Activated T-helper 2 cell treated with anti-CD3 and anti-CD28 coated beads, Interferon-gamma antibody, Interleukin-2, Interleukin-4, amounts not matched to agents 10 μg/mL and 5 μg/mL and 100 μg/mL, durations not matched to agents 14 hours and 24 hours and 36 hours (primary cell): ENCODE measurements around the gene ENAM. TPM values are rescaled to one million over a fixed set of nuclear protein-coding genes. Genes with fewer than 3 reads are reported as not detected.
A peak's percentile ranks its signal among the peaks of the same experiment; 100 is the strongest.

Experiments
- DNase-seq: peaks from one replicate; pipeline ENCODE4 v3.0.0; 2021; ENCODE audit warnings: low spot score
- H3K27ac Mint-ChIP-seq: one replicate; pipeline ENCODE4 v1.8.0; 2021; ENCODE audit warnings: mixed read lengths
- H3K27me3 Mint-ChIP-seq: one replicate; pipeline ENCODE4 v1.8.0; 2021; ENCODE audit warnings: low read depth, mixed read lengths
- H3K36me3 Mint-ChIP-seq: one replicate; pipeline ENCODE4 v1.8.0; 2021; ENCODE audit warnings: low read depth, mixed read lengths
- H3K4me1 Mint-ChIP-seq: one replicate; pipeline ENCODE4 v1.8.0; 2021; ENCODE audit warnings: low read depth, mixed read lengths
- H3K4me3 Mint-ChIP-seq: one replicate; pipeline ENCODE4 v1.8.0; 2021; ENCODE audit warnings: low read depth, mild to moderate bottlenecking, moderate library complexity, mixed read lengths
- H3K9me3 Mint-ChIP-seq: one replicate; pipeline ENCODE4 v1.8.0; 2021; ENCODE audit warnings: mixed read lengths
- intact Hi-C: fragments of 100-400 bp; cut with micrococcal nuclease; formaldehyde crosslinking; loops from one replicate; pipeline ENCODE4 v1.15.1; 2023
- total RNA-seq: library from RNA; stranded (reverse); gene quantifications from 2 replicates; pipeline ENCODE4 v1.2.3, GENCODE V29; 2022

ENAM gene
- not detected in 2 replicates for total RNA-seq

GRCh38 chr4:70628444-70628843, at the start of gene ENAM:
ENAM (plus strand) TSS chr4:70628744; CDS start chr4:70629501, 757 bp downstream.
- intact Hi-C loops: loop anchor here (10.0 kb wide), 1 partner anchor 106 kb away; no protein-coding TSS in a partner anchor
- no peak for DNase-seq
- H3K9me3 Mint-ChIP-seq: no peaks in the 10 kb centered on the region
- no peak within 1 kb of the TSS for H3K27ac Mint-ChIP-seq
- no peak within 1 kb of the TSS for H3K4me3 Mint-ChIP-seq
- H3K27me3 Mint-ChIP-seq: peaks cover 8% of the 10 kb centered on the region
- H3K36me3 Mint-ChIP-seq: no peaks in the 10 kb centered on the region
- H3K4me1 Mint-ChIP-seq: no peaks in the 10 kb centered on the region

- Mint-ChIP-seq H3K27ac (no peak overlapping the region), H3K36me3 (no peaks in the 10 kb centered on the region), H3K27me3 (no peaks in the 10 kb centered on the region), H3K4me1 (no peaks in the 10 kb centered on the region), H3K4me3 (no peak overlapping the region), H3K9me3 (no peaks in the 10 kb centered on the region)
- DNase-seq: no peak
- intact Hi-C loops: no loop called here
Observed at GRCh38 chr4:70581980-70582379, 46.6 kb upstream of the ENAM start.

GRCh38 chr4:70583952-70584834, 44.4 kb upstream of the ENAM start:
- H3K27me3 Mint-ChIP-seq: no peaks in the 10 kb centered on the region
- no peaks in the 10 kb centered on the region for H3K4me1 Mint-ChIP-seq
- intact Hi-C loops: no loop called here
- H3K9me3 Mint-ChIP-seq: no peaks in the 10 kb centered on the region
- no peaks in the 10 kb centered on the region for H3K36me3 Mint-ChIP-seq
- no peak overlapping the region for H3K4me3 Mint-ChIP-seq
- DNase-seq: no peak
- H3K27ac Mint-ChIP-seq: no peak overlapping the region

GRCh38 chr4:70586841-70587240, 41.7 kb upstream of the ENAM start:
- H3K27me3 Mint-ChIP-seq: no peaks in the 10 kb centered on the region
- no peaks in the 10 kb centered on the region for H3K9me3 Mint-ChIP-seq
- H3K27ac Mint-ChIP-seq: no peak overlapping the region
- no peak overlapping the region for H3K4me3 Mint-ChIP-seq
- DNase-seq: no peak
- intact Hi-C loops: no loop called here
- no peaks in the 10 kb centered on the region for H3K4me1 Mint-ChIP-seq
- H3K36me3 Mint-ChIP-seq: no peaks in the 10 kb centered on the region

GRCh38 chr4:70589785-70590184, 38.8 kb upstream of the ENAM start:
- H3K27me3 Mint-ChIP-seq: peaks cover 2% of the 10 kb centered on the region
- H3K4me3 Mint-ChIP-seq: no peak overlapping the region
- no peaks in the 10 kb centered on the region for H3K9me3 Mint-ChIP-seq
- no peaks in the 10 kb centered on the region for H3K4me1 Mint-ChIP-seq
- no peak for DNase-seq
- H3K36me3 Mint-ChIP-seq: no peaks in the 10 kb centered on the region
- intact Hi-C loops: no loop called here
- H3K27ac Mint-ChIP-seq: no peak overlapping the region

- intact Hi-C loops: no loop called here
- Mint-ChIP-seq H3K27me3 (peaks cover 7% of the 10 kb centered on the region), H3K4me3 (no peak within 1 kb of the TSS), H3K9me3 (no peaks in the 10 kb centered on the region), H3K27ac (no peak within 1 kb of the TSS), H3K4me1 (no peaks in the 10 kb centered on the region), H3K36me3 (no peaks in the 10 kb centered on the region)
- DNase-seq: no peak
Observed at GRCh38 chr4:70591955-70592582, 36.5 kb upstream of the ENAM start, which contains the start of gene AMBN. AMBN (plus strand) TSS chr4:70592256; CDS start chr4:70592359, 103 bp downstream.

GRCh38 chr4:70594196-70594595, 34.3 kb upstream of the ENAM start:
- Mint-ChIP-seq H3K27ac (no peak overlapping the region), H3K27me3 (peaks cover 7% of the 10 kb centered on the region)
- intact Hi-C loops: no loop called here

GRCh38 chr4:70600305-70600704, 28.2 kb upstream of the ENAM start:
- no peak overlapping the region for H3K4me3 Mint-ChIP-seq
- intact Hi-C loops: loop anchor here (5.0 kb wide), 1 partner anchor 1112 kb away; no protein-coding TSS in a partner anchor
- H3K36me3 Mint-ChIP-seq: no peaks in the 10 kb centered on the region
- no peak overlapping the region for H3K27ac Mint-ChIP-seq
- no peaks in the 10 kb centered on the region for H3K4me1 Mint-ChIP-seq
- no peak for DNase-seq
- H3K9me3 Mint-ChIP-seq: no peaks in the 10 kb centered on the region
- H3K27me3 Mint-ChIP-seq: peaks cover 12% of the 10 kb centered on the region

More at GRCh38 chr4:70594196-70594595, 34.3 kb upstream of the ENAM start:
- no peak for DNase-seq
- no peaks in the 10 kb centered on the region for H3K9me3 Mint-ChIP-seq
- H3K4me1 Mint-ChIP-seq: no peaks in the 10 kb centered on the region
- no peak overlapping the region for H3K4me3 Mint-ChIP-seq
- no peaks in the 10 kb centered on the region for H3K36me3 Mint-ChIP-seq

GRCh38 chr4:70600977-70601376, 27.6 kb upstream of the ENAM start:
- no peaks in the 10 kb centered on the region for H3K4me1 Mint-ChIP-seq
- intact Hi-C loops: loop anchor here (1.0 to 5.0 kb wide), 2 partner anchors 408 to 1111 kb away; no protein-coding TSS in a partner anchor
- no peak overlapping the region for H3K4me3 Mint-ChIP-seq
- no peaks in the 10 kb centered on the region for H3K36me3 Mint-ChIP-seq
- DNase-seq: no peak
- no peaks in the 10 kb centered on the region for H3K9me3 Mint-ChIP-seq
- H3K27ac Mint-ChIP-seq: no peak overlapping the region
- peaks cover 16% of the 10 kb centered on the region for H3K27me3 Mint-ChIP-seq

GRCh38 chr4:70601422-70602039, 27.0 kb upstream of the ENAM start:
- Mint-ChIP-seq H3K9me3 (no peaks in the 10 kb centered on the region), H3K4me3 (no peak overlapping the region), H3K27ac (no peak overlapping the region), H3K4me1 (no peaks in the 10 kb centered on the region), H3K27me3 (peaks cover 17% of the 10 kb centered on the region), H3K36me3 (no peaks in the 10 kb centered on the region)
- DNase-seq: peak; percentile 49
- intact Hi-C loops: loop anchor here (1.0 to 5.0 kb wide), 2 partner anchors 408 to 1111 kb away; no protein-coding TSS in a partner anchor

- no peak overlapping the region for H3K27ac Mint-ChIP-seq
- H3K4me1 Mint-ChIP-seq: no peaks in the 10 kb centered on the region
- H3K4me3 Mint-ChIP-seq: no peak overlapping the region
- DNase-seq: no peak
- intact Hi-C loops: loop anchor here (5.0 kb wide), 1 partner anchor 1108 kb away; no protein-coding TSS in a partner anchor
- no peaks in the 10 kb centered on the region for H3K36me3 Mint-ChIP-seq
- H3K27me3 Mint-ChIP-seq: peaks cover 19% of the 10 kb centered on the region
- H3K9me3 Mint-ChIP-seq: no peaks in the 10 kb centered on the region
Observed at GRCh38 chr4:70603856-70604255, 24.7 kb upstream of the ENAM start.

- Mint-ChIP-seq H3K27me3 (peaks cover 25% of the 10 kb centered on the region), H3K4me1 (no peaks in the 10 kb centered on the region), H3K9me3 (no peaks in the 10 kb centered on the region), H3K4me3 (no peak overlapping the region), H3K36me3 (no peaks in the 10 kb centered on the region), H3K27ac (no peak overlapping the region)
- no peak for DNase-seq
- intact Hi-C loops: no loop called here
Observed at GRCh38 chr4:70606459-70606858, 22.1 kb upstream of the ENAM start.
